ENCODE measurements around the gene OR7A10. TPM values are rescaled to one million over a fixed set of nuclear protein-coding genes. Genes with fewer than 3 reads are reported as not detected.

The OR7A10 gene
- total RNA-seq (not detected), polyA plus RNA-seq (ENCODE audit: insufficient read length in 2 of 2) (not detected)
- long read RNA-seq, donor 1 = 0 reads
- long read RNA-seq, donor 2 = 0 reads
- long read RNA-seq, donor 3 = 0 reads
- long read RNA-seq, donor 4 = 0 reads

GRCh38 chr19:14848822-14849221 lies at the start of gene OR7A10:
Gene OR7A10 (minus strand): TSS chr19:14848922. CDS start chr19:14841877, 7,045 bp downstream.
- WGBS (ENCODE audit: insufficient coverage) = 90% methylated on average over 3 of the region's 5 CpGs
- DNase-seq (ENCODE audit: low read depth in 4 of 6, low spot score in 6 of 6) = no peak
- Histone ChIP-seq H3K27ac (ENCODE audit: low read depth, low read length) (no peak within 1 kb of the TSS), H3K4me3 (ENCODE audit: low read depth, low read length) (no peak within 1 kb of the TSS), H3K27me3 (ENCODE audit: control insufficient read depth, insufficient read depth, low read length) (no peaks in the 10 kb centered on the region), H3K4me1 (ENCODE audit: control insufficient read depth, insufficient read depth, low read length) (no peaks in the 10 kb centered on the region), H3K9me3 (ENCODE audit: control insufficient read depth, insufficient read depth, low read length) (no peaks in the 10 kb centered on the region), H3K36me3 (ENCODE audit: control insufficient read depth, insufficient read depth, low read length) (no peaks in the 10 kb centered on the region)

GRCh38 chr19:14890643-14891379 lies 42.1 kb upstream of the OR7A10 start:
- no peak overlapping the region for H3K4me3 ChIP-seq (ENCODE audit: low read depth, low read length)

GRCh38 chr19:14889994-14890642 lies 41.4 kb upstream of the OR7A10 start:
- no peak for DNase-seq (ENCODE audit: low read depth in 4 of 6, low spot score in 6 of 6)
- Histone ChIP-seq H3K36me3 (ENCODE audit: control insufficient read depth, insufficient read depth, low read length) (no peaks in the 10 kb centered on the region), H3K4me3 (ENCODE audit: low read depth, low read length) (no peak overlapping the region), H3K27ac (ENCODE audit: low read depth, low read length) (no peak overlapping the region), H3K4me1 (ENCODE audit: control insufficient read depth, insufficient read depth, low read length) (no peaks in the 10 kb centered on the region), H3K27me3 (ENCODE audit: control insufficient read depth, insufficient read depth, low read length) (no peaks in the 10 kb centered on the region), H3K9me3 (ENCODE audit: control insufficient read depth, insufficient read depth, low read length) (no peaks in the 10 kb centered on the region)
- WGBS (ENCODE audit: insufficient coverage) = no CpG with 5 or more reads among the region's 3 CpGs

More at GRCh38 chr19:14890643-14891379, 42.1 kb upstream of the OR7A10 start:
- Histone ChIP-seq H3K27me3 (ENCODE audit: control insufficient read depth, insufficient read depth, low read length) (peaks cover 2% of the 10 kb centered on the region), H3K27ac (ENCODE audit: low read depth, low read length) (no peak overlapping the region), H3K36me3 (ENCODE audit: control insufficient read depth, insufficient read depth, low read length) (no peaks in the 10 kb centered on the region), H3K9me3 (ENCODE audit: control insufficient read depth, insufficient read depth, low read length) (no peaks in the 10 kb centered on the region), H3K4me1 (ENCODE audit: control insufficient read depth, insufficient read depth, low read length) (no peaks in the 10 kb centered on the region)
- no peak for DNase-seq (ENCODE audit: low read depth in 4 of 6, low spot score in 6 of 6)
- 81% methylated on average over 4 of the region's 10 CpGs for WGBS (ENCODE audit: insufficient coverage)

GRCh38 chr19:14886032-14886431 lies 37.3 kb upstream of the OR7A10 start, which contains the start of gene OR7A17:
Gene OR7A17 (minus strand): TSS chr19:14886132. CDS start chr19:14881355, 4,777 bp downstream.
- Histone ChIP-seq H3K27me3 (ENCODE audit: control insufficient read depth, insufficient read depth, low read length) (no peaks in the 10 kb centered on the region), H3K4me1 (ENCODE audit: control insufficient read depth, insufficient read depth, low read length) (no peaks in the 10 kb centered on the region), H3K36me3 (ENCODE audit: control insufficient read depth, insufficient read depth, low read length) (no peaks in the 10 kb centered on the region), H3K4me3 (ENCODE audit: low read depth, low read length) (no peak within 1 kb of the TSS), H3K9me3 (ENCODE audit: control insufficient read depth, insufficient read depth, low read length) (no peaks in the 10 kb centered on the region), H3K27ac (ENCODE audit: low read depth, low read length) (no peak within 1 kb of the TSS)
- no peak for DNase-seq (ENCODE audit: low read depth in 4 of 6, low spot score in 6 of 6)
- WGBS (ENCODE audit: insufficient coverage) = 20% methylated on average over 1 of the region's 4 CpGs

- Histone ChIP-seq H3K9me3 (ENCODE audit: control insufficient read depth, insufficient read depth, low read length) (no peaks in the 10 kb centered on the region), H3K4me1 (ENCODE audit: control insufficient read depth, insufficient read depth, low read length) (no peaks in the 10 kb centered on the region), H3K27me3 (ENCODE audit: control insufficient read depth, insufficient read depth, low read length) (no peaks in the 10 kb centered on the region), H3K4me3 (ENCODE audit: low read depth, low read length) (no peak overlapping the region), H3K27ac (ENCODE audit: low read depth, low read length) (no peak overlapping the region), H3K36me3 (ENCODE audit: control insufficient read depth, insufficient read depth, low read length) (no peaks in the 10 kb centered on the region)
- peak in 4 of 6 donors; percentile 4 to 82 (median 26) for DNase-seq (ENCODE audit: low read depth in 4 of 6, low spot score in 6 of 6)
- WGBS (ENCODE audit: insufficient coverage) = no CpG with 5 or more reads among the region's 4 CpGs
Observed at GRCh38 chr19:14871619-14872230, 23.0 kb upstream of the OR7A10 start.

- no peak for DNase-seq (ENCODE audit: low read depth in 4 of 6, low spot score in 6 of 6)
- no peak overlapping the region for H3K4me3 ChIP-seq (ENCODE audit: low read depth, low read length)
- no peaks in the 10 kb centered on the region for H3K27me3 ChIP-seq (ENCODE audit: control insufficient read depth, insufficient read depth, low read length)
- no peak overlapping the region for H3K27ac ChIP-seq (ENCODE audit: low read depth, low read length)
- H3K9me3 ChIP-seq (ENCODE audit: control insufficient read depth, insufficient read depth, low read length) = no peaks in the 10 kb centered on the region
- 100% methylated on average over 2 of the region's 5 CpGs for WGBS (ENCODE audit: insufficient coverage)
- no peaks in the 10 kb centered on the region for H3K4me1 ChIP-seq (ENCODE audit: control insufficient read depth, insufficient read depth, low read length)
- no peaks in the 10 kb centered on the region for H3K36me3 ChIP-seq (ENCODE audit: control insufficient read depth, insufficient read depth, low read length)
Observed at GRCh38 chr19:14868497-14868896, 19.8 kb upstream of the OR7A10 start.

- H3K4me3 ChIP-seq (ENCODE audit: low read depth, low read length) = no peak overlapping the region
Observed at GRCh38 chr19:14843578-14843977, 5.1 kb downstream of the OR7A10 start.

GRCh38 chr19:14843169-14843568 lies 5.6 kb downstream of the OR7A10 start:
- Histone ChIP-seq H3K9me3 (ENCODE audit: control insufficient read depth, insufficient read depth, low read length) (no peaks in the 10 kb centered on the region), H3K36me3 (ENCODE audit: control insufficient read depth, insufficient read depth, low read length) (no peaks in the 10 kb centered on the region), H3K4me3 (ENCODE audit: low read depth, low read length) (no peak overlapping the region), H3K27me3 (ENCODE audit: control insufficient read depth, insufficient read depth, low read length) (no peaks in the 10 kb centered on the region), H3K27ac (ENCODE audit: low read depth, low read length) (no peak overlapping the region), H3K4me1 (ENCODE audit: control insufficient read depth, insufficient read depth, low read length) (no peaks in the 10 kb centered on the region)
- peak in 1 of 6 donors; percentile 3 for DNase-seq (ENCODE audit: low read depth in 4 of 6, low spot score in 6 of 6)
- 60% methylated on average over 1 of the region's 2 CpGs for WGBS (ENCODE audit: insufficient coverage)

More at GRCh38 chr19:14843578-14843977, 5.1 kb downstream of the OR7A10 start:
- H3K9me3 ChIP-seq (ENCODE audit: control insufficient read depth, insufficient read depth, low read length) = no peaks in the 10 kb centered on the region
- no peaks in the 10 kb centered on the region for H3K36me3 ChIP-seq (ENCODE audit: control insufficient read depth, insufficient read depth, low read length)
- no peak for DNase-seq (ENCODE audit: low read depth in 4 of 6, low spot score in 6 of 6)
- H3K27me3 ChIP-seq (ENCODE audit: control insufficient read depth, insufficient read depth, low read length) = no peaks in the 10 kb centered on the region
- H3K27ac ChIP-seq (ENCODE audit: low read depth, low read length) = no peak overlapping the region
- no peaks in the 10 kb centered on the region for H3K4me1 ChIP-seq (ENCODE audit: control insufficient read depth, insufficient read depth, low read length)
- 50% methylated on average over 2 of the region's 6 CpGs for WGBS (ENCODE audit: insufficient coverage)

- no peaks in the 10 kb centered on the region for H3K36me3 ChIP-seq (ENCODE audit: control insufficient read depth, insufficient read depth, low read length)
- H3K9me3 ChIP-seq (ENCODE audit: control insufficient read depth, insufficient read depth, low read length) = no peaks in the 10 kb centered on the region
- no peak overlapping the region for H3K4me3 ChIP-seq (ENCODE audit: low read depth, low read length)
- H3K4me1 ChIP-seq (ENCODE audit: control insufficient read depth, insufficient read depth, low read length) = no peaks in the 10 kb centered on the region
- H3K27ac ChIP-seq (ENCODE audit: low read depth, low read length) = no peak overlapping the region
- WGBS (ENCODE audit: insufficient coverage) = no CpG with 5 or more reads among the region's 1 CpG
- DNase-seq (ENCODE audit: low read depth in 4 of 6, low spot score in 6 of 6) = no peak
- H3K27me3 ChIP-seq (ENCODE audit: control insufficient read depth, insufficient read depth, low read length) = no peaks in the 10 kb centered on the region
Observed at GRCh38 chr19:14840206-14840605, 8.5 kb downstream of the OR7A10 start.
